OCI-LY7 (cell line): ENCODE results near the gene TEX2. TPM values are rescaled to one million over a fixed set of nuclear protein-coding genes. Genes with fewer than 3 reads are reported as not detected.

Experiments
- BruUV-seq: library from RNA; stranded (reverse); fragments of 400-500 nt; replicated peaks from 2 replicates; lab custom pipeline; 2021; lab: Mats Ljungman, UMichigan
- CTCF ChIA-PET: fragments of 300-600 bp; sonication (Branson Sonifier 250); formaldehyde crosslinking; loops from one replicate; lab custom pipeline; 2022; ENCODE audit warnings: antibody characterized with exemption; ENCODE audit not compliant: unreplicated experiment; lab: Charles Lee
- POLR2A ChIA-PET: fragments of 300-600 bp; sonication (Branson Sonifier 250); formaldehyde crosslinking; loops from one replicate; lab custom pipeline; 2022; ENCODE audit warnings: antibody characterized with exemption; lab: Charles Lee
- DNase-seq: peaks from one replicate; pipeline ENCODE4 v3.0.0-alpha.2; 2015; ENCODE audit warnings: low spot score
- H2AFZ ChIP-seq: fragments of 200-600 bp; sonication (generic), shearing (Covaris generic); 2 replicates; pipeline ENCODE4 v1.6.1; 2014; ENCODE audit warnings: mild to moderate bottlenecking, antibody characterized with exemption, low read length, moderate library complexity
- H3K27ac ChIP-seq: fragments of 200-600 bp; sonication (generic); 2 replicates; pipeline ENCODE4 v1.5.1; 2014; ENCODE audit warnings: mixed run types, low read depth, mild to moderate bottlenecking, moderate library complexity, low read length, inconsistent platforms; ENCODE audit not compliant: poor library complexity, severe bottlenecking
- H3K36me3 ChIP-seq: fragments of 200-600 bp; sonication (generic); 2 replicates; pipeline ENCODE4 v1.6.1; 2014; ENCODE audit warnings: mild to moderate bottlenecking, antibody characterized with exemption, low read length, moderate library complexity, mixed read lengths; ENCODE audit not compliant: insufficient read depth
- H3K4me1 ChIP-seq: fragments of 200-600 bp; sonication (generic); 2 replicates; pipeline ENCODE4 v1.5.1; 2014; ENCODE audit warnings: mild to moderate bottlenecking, low read length; ENCODE audit not compliant: insufficient read depth, poor library complexity, severe bottlenecking
- H3K4me2 ChIP-seq: fragments of 200-600 bp; sonication (generic); 2 replicates; pipeline ENCODE4 v1.6.1; 2014; ENCODE audit warnings: mild to moderate bottlenecking, low read length
- H3K4me3 ChIP-seq: fragments of 200-600 bp; sonication (generic); 2 replicates; pipeline ENCODE4 v1.5.1; 2014; ENCODE audit warnings: mild to moderate bottlenecking, low read depth, low read length; ENCODE audit not compliant: poor library complexity, severe bottlenecking
- H3K79me2 ChIP-seq: fragments of 200-600 bp; sonication (generic); 2 replicates; pipeline ENCODE4 v1.6.1; 2016; ENCODE audit warnings: low read depth, mild to moderate bottlenecking, low read length, moderate library complexity, mixed read lengths; ENCODE audit not compliant: insufficient read depth
- H3K9me2 ChIP-seq: fragments of 200-600 bp; sonication (generic); 2 replicates; pipeline ENCODE4 v1.6.1; 2016; ENCODE audit warnings: mild to moderate bottlenecking, low read length, mixed read lengths; ENCODE audit not compliant: insufficient read depth
- H3K9me3 ChIP-seq: fragments of 200-600 bp; sonication (generic); 2 replicates; pipeline ENCODE4 v1.6.1; 2014; ENCODE audit warnings: mild to moderate bottlenecking, mixed run types, low read length, mixed read lengths
- H4K20me1 ChIP-seq: fragments of 200-600 bp; sonication (generic); 2 replicates; pipeline ENCODE4 v1.6.1; 2014; ENCODE audit warnings: mild to moderate bottlenecking, antibody characterized with exemption, low read length, moderate library complexity, mixed read lengths; ENCODE audit not compliant: insufficient read depth
- EZH2phosphoT487 ChIP-seq: fragments of 200-600 bp; sonication (generic); IDR thresholded peaks from 2 replicates; pipeline ENCODE4 v1.6.1; 2018; ENCODE audit warnings: low read depth, borderline replicate concordance, mild to moderate bottlenecking, mixed run types, antibody characterized with exemption, low read length, moderate library complexity, mixed read lengths
- intact Hi-C: fragments of 100-400 bp; cut with micrococcal nuclease; formaldehyde crosslinking; loops from one replicate; pipeline ENCODE4 v1.10.0; 2022; ENCODE audit not compliant: unreplicated experiment
- total RNA-seq, 2 experiments: library from RNA; depleted of rRNA in 1 of 2; stranded (reverse); fragments of >200 nt in 1 of 2; shearing (Covaris generic) in 1 of 2; gene quantifications; 2 replicates each; pipeline ENCODE4 v1.2.3, GENCODE V29; 2014 to 2022
- TF ChIP-seq, protein P1 (sequence below): fragments of 200-600 bp; sonication (generic); conservative IDR thresholded peaks from 2 replicates; pipeline ENCODE4 v1.5.1; 2014; ENCODE audit warnings: mild to moderate bottlenecking, antibody characterized with exemption, low read length, moderate library complexity, mixed read lengths

Gene TEX2
- total RNA-seq, 2 experiments from 2014 or later: 7.4 to 12.4 TPM

DNA sequence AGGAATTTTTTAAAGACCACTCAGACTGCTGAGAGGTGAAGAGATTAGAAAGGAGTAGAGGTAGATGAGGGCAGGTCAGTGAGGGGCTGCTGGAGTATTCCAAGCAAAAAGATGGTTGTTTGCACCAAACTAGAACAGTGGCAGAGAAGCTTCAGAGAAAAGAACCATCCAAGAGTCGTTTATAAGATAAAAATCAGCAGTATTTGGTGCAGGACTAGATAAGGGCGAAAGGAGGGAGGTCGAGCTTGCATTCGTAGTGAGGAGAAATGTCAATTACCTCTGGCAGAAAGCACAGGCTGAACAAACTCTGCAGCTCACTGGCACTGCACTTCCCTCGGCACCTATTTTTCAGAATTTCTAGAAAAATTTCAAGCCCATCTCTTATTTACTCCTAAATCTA is 9.6 kb downstream of the TEX2 start:
- ChIA-PET POLR2A (no interaction called here), CTCF (no interaction called here)
- Histone ChIP-seq H3K79me2 (no peaks in the 10 kb centered on the region), H3K36me3 (no peaks in the 10 kb centered on the region), H2AFZ (no peak overlapping the region), H3K4me1 (no peaks in the 10 kb centered on the region), H3K4me3 (no peak overlapping the region), H3K9me2 (no peaks in the 10 kb centered on the region), H3K27ac (no peak overlapping the region), H3K9me3 (no peaks in the 10 kb centered on the region), H4K20me1 (no peaks in the 10 kb centered on the region), H3K4me2 (no peak overlapping the region)
- no TSS peak for BruUV-seq
- TF ChIP-seq, protein P1, sequence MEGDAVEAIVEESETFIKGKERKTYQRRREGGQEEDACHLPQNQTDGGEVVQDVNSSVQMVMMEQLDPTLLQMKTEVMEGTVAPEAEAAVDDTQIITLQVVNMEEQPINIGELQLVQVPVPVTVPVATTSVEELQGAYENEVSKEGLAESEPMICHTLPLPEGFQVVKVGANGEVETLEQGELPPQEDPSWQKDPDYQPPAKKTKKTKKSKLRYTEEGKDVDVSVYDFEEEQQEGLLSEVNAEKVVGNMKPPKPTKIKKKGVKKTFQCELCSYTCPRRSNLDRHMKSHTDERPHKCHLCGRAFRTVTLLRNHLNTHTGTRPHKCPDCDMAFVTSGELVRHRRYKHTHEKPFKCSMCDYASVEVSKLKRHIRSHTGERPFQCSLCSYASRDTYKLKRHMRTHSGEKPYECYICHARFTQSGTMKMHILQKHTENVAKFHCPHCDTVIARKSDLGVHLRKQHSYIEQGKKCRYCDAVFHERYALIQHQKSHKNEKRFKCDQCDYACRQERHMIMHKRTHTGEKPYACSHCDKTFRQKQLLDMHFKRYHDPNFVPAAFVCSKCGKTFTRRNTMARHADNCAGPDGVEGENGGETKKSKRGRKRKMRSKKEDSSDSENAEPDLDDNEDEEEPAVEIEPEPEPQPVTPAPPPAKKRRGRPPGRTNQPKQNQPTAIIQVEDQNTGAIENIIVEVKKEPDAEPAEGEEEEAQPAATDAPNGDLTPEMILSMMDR: no peak
- TF ChIP-seq EZH2phosphoT487: no peak
- DNase-seq: no peak
- intact Hi-C loops: no loop called here

DNA sequence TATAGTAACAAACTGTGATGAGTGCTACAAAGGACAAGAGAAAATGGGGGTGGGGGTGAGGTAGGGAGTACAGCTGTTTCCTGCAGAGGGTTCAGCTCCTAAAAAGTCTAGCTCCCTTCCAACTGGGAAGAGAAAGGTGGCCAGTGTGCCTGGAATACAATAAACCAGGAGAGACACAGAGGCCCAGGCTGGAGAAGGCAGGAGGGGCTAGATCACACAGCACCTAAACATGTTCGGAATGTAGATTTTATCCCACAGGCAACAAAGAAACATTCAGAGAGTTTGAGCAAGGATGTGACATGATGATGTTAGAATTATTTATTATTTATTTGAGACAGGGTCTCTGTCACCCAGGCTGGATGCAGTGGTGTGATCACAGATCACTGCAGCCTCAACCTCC is 10.2 kb downstream of the TEX2 start:
- Histone ChIP-seq H3K36me3 (no peaks in the 10 kb centered on the region), H3K27ac (no peak overlapping the region), H2AFZ (no peak overlapping the region), H3K4me3 (no peak overlapping the region), H3K4me2 (no peak overlapping the region), H3K9me2 (no peaks in the 10 kb centered on the region), H3K79me2 (no peaks in the 10 kb centered on the region), H4K20me1 (no peaks in the 10 kb centered on the region), H3K9me3 (no peaks in the 10 kb centered on the region), H3K4me1 (no peaks in the 10 kb centered on the region)
- no peak for DNase-seq
- CTCF ChIA-PET: no interaction called here
- intact Hi-C loops: no loop called here
- TF ChIP-seq, protein P1: no peak
- TF ChIP-seq EZH2phosphoT487: no peak
- POLR2A ChIA-PET: no interaction called here
- BruUV-seq: no TSS peak

DNA sequence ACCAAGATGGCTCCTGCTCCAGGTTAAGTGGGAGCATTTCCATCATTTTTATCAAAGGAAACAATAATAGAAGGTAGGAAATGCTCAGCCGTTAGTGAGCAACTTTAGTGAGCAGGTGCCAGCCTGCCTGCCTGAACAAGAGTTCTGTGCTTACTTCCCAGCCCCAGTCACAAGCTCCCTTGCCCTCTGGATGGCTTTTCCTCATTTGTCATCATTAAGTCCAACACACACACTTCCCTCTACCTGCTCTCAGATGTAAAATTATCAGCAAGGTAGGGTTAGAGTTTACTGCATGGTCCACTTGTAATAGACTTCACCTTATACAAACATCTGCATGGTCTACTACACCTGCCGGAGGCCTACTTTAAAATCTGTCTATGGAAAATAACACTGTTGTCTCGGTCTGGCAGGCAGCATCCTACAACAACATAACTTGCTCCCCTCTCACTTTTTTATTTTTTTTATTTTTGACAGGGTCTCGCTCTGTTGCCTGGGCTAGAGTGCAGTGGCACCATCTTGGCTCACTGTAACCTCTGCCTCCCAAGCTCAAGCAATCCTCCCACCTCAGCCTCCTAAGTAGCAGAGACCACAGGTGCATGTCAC is 12.7 kb downstream of the TEX2 start:
- no peaks in the 10 kb centered on the region for H3K79me2 ChIP-seq
- no TSS peak for BruUV-seq
- H3K27ac ChIP-seq: no peak overlapping the region
- H4K20me1 ChIP-seq: no peaks in the 10 kb centered on the region
- no peaks in the 10 kb centered on the region for H3K9me2 ChIP-seq
- H3K4me3 ChIP-seq: no peak overlapping the region
- no peak for DNase-seq
- ChIA-PET CTCF (no interaction called here), POLR2A (no interaction called here)
- intact Hi-C loops: no loop called here
- no peaks in the 10 kb centered on the region for H3K4me1 ChIP-seq
- H2AFZ ChIP-seq: no peak overlapping the region
- H3K36me3 ChIP-seq: no peaks in the 10 kb centered on the region
- no peak for TF ChIP-seq EZH2phosphoT487
- TF ChIP-seq, protein P1: no peak
- no peaks in the 10 kb centered on the region for H3K9me3 ChIP-seq
- H3K4me2 ChIP-seq: no peak overlapping the region
